ENCODE results near the gene CHCHD3. TPM values are rescaled to one million over a fixed set of nuclear protein-coding genes. Genes with fewer than 3 reads are reported as not detected.

The CHCHD3 gene
- total RNA-seq, 1 experiment from 2014 or later: 149 TPM

DNA sequence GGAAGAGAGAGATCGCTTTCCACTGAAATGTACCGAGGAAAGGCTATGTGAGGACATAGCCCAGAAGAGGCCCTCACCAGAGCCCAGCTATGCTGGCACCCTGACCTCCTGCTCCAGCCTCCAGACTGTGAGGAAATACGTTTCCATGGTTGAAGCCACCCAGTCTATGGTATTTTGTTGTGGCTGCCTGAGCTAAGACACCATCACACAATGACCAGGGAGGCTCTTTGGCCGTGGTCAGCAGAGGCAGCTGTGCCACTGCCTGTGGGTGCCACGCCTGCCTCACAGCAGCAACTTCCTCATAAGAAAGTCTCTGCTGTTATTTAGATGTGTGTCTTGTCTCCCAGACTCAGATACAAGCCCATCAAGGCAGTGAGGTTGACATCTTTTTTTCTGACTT is 322.9 kb downstream of the CHCHD3 start:
- Histone ChIP-seq H2AFZ (ENCODE audit: low read length) (no peak overlapping the region), H3K9me2 (replicated peaks; ENCODE audit: low read length) (no peaks in the 10 kb centered on the region), H3K9me3 (ENCODE audit: low read length) (no peaks in the 10 kb centered on the region), H3K4me3 (ENCODE audit: low read length) (no peak overlapping the region), H3K4me1 (ENCODE audit: insufficient read depth, low read length) (peaks cover 7% of the 10 kb centered on the region; the same call in 1 of the 2 replicates), H3K79me2 (ENCODE audit: low read length) (no peaks in the 10 kb centered on the region), H3K4me2 (ENCODE audit: low read length) (no peak overlapping the region), H3K27ac (ENCODE audit: low read length) (no peak overlapping the region), H3F3A (ENCODE audit: low read length, unreplicated experiment) (no peaks in the 10 kb centered on the region), H3K9ac (ENCODE audit: low read length) (no peak overlapping the region), H4K20me1 (ENCODE audit: low read length) (no peaks in the 10 kb centered on the region), H3K27me3 (ENCODE audit: low read length) (no peaks in the 10 kb centered on the region), H3K36me3 (ENCODE audit: low read depth, low read length) (no peaks in the 10 kb centered on the region)
- BruUV-seq (replicated peaks): no TSS peak
- POLR2A ChIA-PET (ENCODE audit: unreplicated experiment): no interaction called here
- CTCF ChIA-PET: no interaction called here
- ATAC-seq (no peak), DNase-seq (no peak)
- TF ChIP-seq EZH2 (IDR thresholded peaks at IDR 0.05; ENCODE audit: low read length, unreplicated experiment) (no peak), EZH2phosphoT487 (IDR thresholded peaks at IDR 0.05; ENCODE audit: borderline replicate concordance, low read length) (no peak)
- TF ChIP-seq, protein P1, sequence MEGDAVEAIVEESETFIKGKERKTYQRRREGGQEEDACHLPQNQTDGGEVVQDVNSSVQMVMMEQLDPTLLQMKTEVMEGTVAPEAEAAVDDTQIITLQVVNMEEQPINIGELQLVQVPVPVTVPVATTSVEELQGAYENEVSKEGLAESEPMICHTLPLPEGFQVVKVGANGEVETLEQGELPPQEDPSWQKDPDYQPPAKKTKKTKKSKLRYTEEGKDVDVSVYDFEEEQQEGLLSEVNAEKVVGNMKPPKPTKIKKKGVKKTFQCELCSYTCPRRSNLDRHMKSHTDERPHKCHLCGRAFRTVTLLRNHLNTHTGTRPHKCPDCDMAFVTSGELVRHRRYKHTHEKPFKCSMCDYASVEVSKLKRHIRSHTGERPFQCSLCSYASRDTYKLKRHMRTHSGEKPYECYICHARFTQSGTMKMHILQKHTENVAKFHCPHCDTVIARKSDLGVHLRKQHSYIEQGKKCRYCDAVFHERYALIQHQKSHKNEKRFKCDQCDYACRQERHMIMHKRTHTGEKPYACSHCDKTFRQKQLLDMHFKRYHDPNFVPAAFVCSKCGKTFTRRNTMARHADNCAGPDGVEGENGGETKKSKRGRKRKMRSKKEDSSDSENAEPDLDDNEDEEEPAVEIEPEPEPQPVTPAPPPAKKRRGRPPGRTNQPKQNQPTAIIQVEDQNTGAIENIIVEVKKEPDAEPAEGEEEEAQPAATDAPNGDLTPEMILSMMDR (conservative IDR thresholded peaks at IDR 0.05; ENCODE audit: low read depth, low read length): no peak
- intact Hi-C loops (cut with micrococcal nuclease): no loop called here

DNA sequence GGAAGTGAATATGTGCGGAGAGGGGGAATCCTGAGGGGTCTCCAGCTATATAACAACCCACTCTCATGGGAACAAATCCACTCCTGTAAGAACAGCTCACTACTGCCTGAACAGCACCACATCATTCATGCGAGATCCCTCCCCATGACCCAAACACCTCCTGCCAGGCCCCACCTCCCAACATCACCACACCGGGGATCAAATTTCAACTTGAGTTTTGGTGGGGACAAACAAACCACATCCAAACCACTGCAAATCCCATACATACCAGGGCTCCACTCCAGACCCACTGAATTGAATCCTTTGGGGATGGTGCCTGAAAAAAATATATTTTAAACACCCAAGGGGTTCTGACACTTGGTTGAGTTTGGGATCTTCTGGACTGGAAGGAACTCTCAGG is 324.1 kb downstream of the CHCHD3 start:
- CTCF ChIA-PET: no interaction called here
- H3K4me2 ChIP-seq (ENCODE audit: low read length): no peak overlapping the region
- no peaks in the 10 kb centered on the region for H3K79me2 ChIP-seq (ENCODE audit: low read length)
- H3K4me1 ChIP-seq (ENCODE audit: insufficient read depth, low read length): peaks cover 8% of the 10 kb centered on the region; the same call in 1 of the 2 replicates
- DNase-seq (no peak), ATAC-seq (no peak)
- no peaks in the 10 kb centered on the region for H4K20me1 ChIP-seq (ENCODE audit: low read length)
- no TSS peak for BruUV-seq (replicated peaks)
- TF ChIP-seq, protein P1 (conservative IDR thresholded peaks at IDR 0.05; ENCODE audit: low read depth, low read length): no peak
- TF ChIP-seq EZH2 (IDR thresholded peaks at IDR 0.05; ENCODE audit: low read length, unreplicated experiment) (no peak), EZH2phosphoT487 (IDR thresholded peaks at IDR 0.05; ENCODE audit: borderline replicate concordance, low read length) (no peak)
- POLR2A ChIA-PET (ENCODE audit: unreplicated experiment): interaction anchor here (0.6 kb wide), 1 partner anchor 16 kb away, joined by 3 read pairs; no protein-coding TSS in a partner anchor
- H2AFZ ChIP-seq (ENCODE audit: low read length): no peak overlapping the region
- no peaks in the 10 kb centered on the region for H3K9me2 ChIP-seq (replicated peaks; ENCODE audit: low read length)
- no peak overlapping the region for H3K9ac ChIP-seq (ENCODE audit: low read length)
- H3K36me3 ChIP-seq (ENCODE audit: low read depth, low read length): no peaks in the 10 kb centered on the region
- H3K9me3 ChIP-seq (ENCODE audit: low read length): no peaks in the 10 kb centered on the region
- no peak overlapping the region for H3K27ac ChIP-seq (ENCODE audit: low read length)
- no peaks in the 10 kb centered on the region for H3K27me3 ChIP-seq (ENCODE audit: low read length)
- intact Hi-C loops (cut with micrococcal nuclease): no loop called here
- H3K4me3 ChIP-seq (ENCODE audit: low read length): no peak overlapping the region
- no peaks in the 10 kb centered on the region for H3F3A ChIP-seq (ENCODE audit: low read length, unreplicated experiment)

DNA sequence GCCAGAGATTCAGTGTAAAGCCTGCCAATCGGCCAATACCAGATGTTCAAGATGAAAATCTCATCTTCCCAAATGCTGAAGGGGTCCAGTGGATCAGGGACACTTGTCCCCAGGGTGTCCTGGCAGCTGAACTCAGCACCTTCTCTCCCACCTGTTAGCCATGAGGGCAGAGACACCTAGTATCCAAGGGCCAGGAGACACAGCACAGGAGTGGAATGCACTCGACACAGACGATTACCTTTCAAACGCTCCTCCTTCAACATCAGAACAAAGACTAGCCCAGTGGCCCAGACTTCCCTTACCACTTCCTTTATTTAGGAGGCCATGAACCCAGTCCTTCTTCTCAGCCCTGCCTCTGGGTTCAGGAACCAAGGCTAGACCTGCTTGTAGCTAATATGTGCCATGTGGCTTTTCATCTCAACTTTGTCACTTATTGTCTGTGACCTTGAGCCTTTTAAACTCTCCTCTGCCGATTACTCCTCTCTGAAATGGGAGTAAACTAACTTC is 325.4 kb downstream of the CHCHD3 start:
- intact Hi-C loops (cut with micrococcal nuclease): no loop called here
- no peaks in the 10 kb centered on the region for H3K9me3 ChIP-seq (ENCODE audit: low read length)
- POLR2A ChIA-PET (ENCODE audit: unreplicated experiment): no interaction called here
- H4K20me1 ChIP-seq (ENCODE audit: low read length): no peaks in the 10 kb centered on the region
- H3K4me2 ChIP-seq (ENCODE audit: low read length): no peak overlapping the region
- TF ChIP-seq, protein P1 (conservative IDR thresholded peaks at IDR 0.05; ENCODE audit: low read depth, low read length): no peak
- TF ChIP-seq EZH2 (IDR thresholded peaks at IDR 0.05; ENCODE audit: low read length, unreplicated experiment): no peak
- no peak for TF ChIP-seq EZH2phosphoT487 (IDR thresholded peaks at IDR 0.05; ENCODE audit: borderline replicate concordance, low read length)
- H3K9me2 ChIP-seq (replicated peaks; ENCODE audit: low read length): no peaks in the 10 kb centered on the region
- no peaks in the 10 kb centered on the region for H3K79me2 ChIP-seq (ENCODE audit: low read length)
- H3K9ac ChIP-seq (ENCODE audit: low read length): no peak overlapping the region
- H3K36me3 ChIP-seq (ENCODE audit: low read depth, low read length): no peaks in the 10 kb centered on the region
- BruUV-seq (replicated peaks): no TSS peak
- CTCF ChIA-PET: no interaction called here
- ATAC-seq (no peak), DNase-seq (no peak)
- H3F3A ChIP-seq (ENCODE audit: low read length, unreplicated experiment): no peaks in the 10 kb centered on the region
- no peak overlapping the region for H3K4me3 ChIP-seq (ENCODE audit: low read length)
- H3K4me1 ChIP-seq (ENCODE audit: insufficient read depth, low read length): peaks cover 14% of the 10 kb centered on the region; the same call in 1 of the 2 replicates
- H3K27ac ChIP-seq (ENCODE audit: low read length): no peak overlapping the region
- H2AFZ ChIP-seq (ENCODE audit: low read length): no peak overlapping the region
- no peaks in the 10 kb centered on the region for H3K27me3 ChIP-seq (ENCODE audit: low read length)
